HG03196 (cell line): ENCODE results near the gene RMI1.

ENCODE experiments used
- ATAC-seq: cut with Tn5 transposase; IDR thresholded peaks from one replicate; pipeline ENCODE4 v1.9.1; 2021; ENCODE audit not compliant: unreplicated experiment

The RMI1 gene

DNA sequence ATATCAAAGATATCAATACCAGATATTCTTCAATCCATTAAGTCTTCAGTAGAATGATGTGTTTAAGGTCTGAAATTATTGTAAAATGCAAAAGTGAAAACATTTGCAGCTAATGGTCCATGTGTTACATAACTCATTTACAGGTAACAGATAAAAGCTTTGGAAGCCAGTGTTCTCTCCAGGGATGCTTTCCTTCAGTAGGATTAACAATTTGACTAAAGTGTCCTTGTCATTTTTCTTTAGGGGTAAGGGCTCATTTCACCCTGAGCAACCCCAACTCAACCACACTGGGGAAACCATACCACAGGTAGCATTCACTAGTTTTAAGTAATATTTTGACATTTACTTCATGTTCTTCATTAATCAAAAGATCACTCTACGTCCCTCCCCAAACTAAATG lies 13.5 kb upstream of the RMI1 start:
- ATAC-seq = no peak

GRCh38 chr9:83969602-83970001 lies 11.0 kb upstream of the RMI1 start:
- no peak for ATAC-seq

DNA sequence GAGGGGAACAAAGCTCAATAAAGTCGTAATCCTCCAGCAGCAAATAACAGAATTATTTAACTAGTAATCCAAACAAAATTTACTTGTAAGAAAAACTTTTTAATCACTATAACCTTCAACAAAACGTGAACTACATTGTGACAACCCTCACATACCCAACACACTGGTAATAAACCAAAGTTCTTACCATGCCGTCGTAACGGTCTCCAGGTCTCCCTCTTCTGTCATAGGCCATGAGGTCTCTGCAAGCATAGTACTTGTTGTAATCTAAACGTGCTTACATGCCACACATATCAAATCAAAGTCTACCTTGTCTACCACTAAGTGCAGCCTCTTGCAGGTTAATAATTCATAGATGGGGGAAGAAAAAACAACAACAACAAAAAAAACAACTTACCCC lies 9.1 kb upstream of the RMI1 start:
- ATAC-seq = no peak

GRCh38 chr9:83972286-83972685 lies 8.3 kb upstream of the RMI1 start:
- ATAC-seq = no peak

DNA sequence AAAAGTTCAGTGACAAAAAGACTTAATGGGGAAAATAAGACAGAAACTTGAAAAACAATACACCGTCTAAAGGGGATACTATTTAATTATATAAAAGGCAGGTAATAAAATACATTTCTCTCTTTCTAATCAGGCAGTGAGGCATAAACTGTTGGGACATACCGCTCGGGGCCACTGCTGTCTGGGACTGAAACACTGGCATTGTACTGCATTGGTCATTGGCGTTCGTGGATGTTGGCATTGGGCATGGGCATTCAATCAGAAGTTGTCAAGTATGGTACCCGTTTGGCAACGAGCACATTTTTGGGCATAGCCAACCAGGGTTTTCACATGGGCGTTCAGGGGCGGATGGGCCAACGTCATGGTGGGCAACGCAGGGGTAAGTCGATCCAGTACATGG lies 5.3 kb upstream of the RMI1 start:
- ATAC-seq = no peak

GRCh38 chr9:83976372-83976771 lies 4.2 kb upstream of the RMI1 start:
- no peak for ATAC-seq

GRCh38 chr9:83977196-83977595 lies 3.4 kb upstream of the RMI1 start:
- ATAC-seq = no peak

DNA sequence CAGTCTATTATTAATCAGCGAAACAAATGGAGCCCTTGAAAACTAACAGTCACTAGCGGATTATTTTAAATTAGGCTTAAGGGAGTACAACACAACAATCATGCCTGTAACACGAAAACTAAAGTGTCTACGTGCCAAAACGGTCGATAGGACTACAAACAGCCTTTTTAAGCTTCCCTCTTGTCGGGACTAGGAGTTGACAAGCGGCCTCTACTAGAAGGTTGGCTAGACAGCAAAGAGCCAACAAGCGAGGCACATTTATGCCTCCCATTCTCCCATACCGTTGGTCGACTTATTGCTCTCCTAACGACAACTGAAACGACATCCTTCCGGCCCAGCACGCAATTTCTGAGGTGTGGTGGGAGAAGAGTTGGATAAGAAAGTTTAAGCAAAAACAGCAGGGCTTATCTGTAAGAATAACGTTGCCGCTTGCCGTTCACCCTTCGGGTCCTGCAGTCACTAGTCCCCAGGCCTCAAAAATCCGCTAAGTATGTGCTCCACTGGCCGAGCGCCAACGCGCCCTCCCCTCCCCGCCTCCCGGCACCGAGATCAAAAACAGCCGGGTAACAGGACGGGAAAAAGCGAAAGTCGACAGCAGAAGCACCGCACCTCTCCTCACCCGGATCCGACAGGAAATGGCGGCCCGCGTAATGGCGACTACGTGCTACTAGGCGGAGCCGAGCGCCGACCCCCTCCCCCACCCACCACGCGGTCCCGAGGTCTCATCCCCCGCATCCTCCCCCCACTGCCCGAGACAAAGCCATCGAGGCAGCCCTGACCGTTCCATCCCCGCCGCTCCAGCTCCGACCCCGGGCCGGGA lies 1.4 kb upstream of the RMI1 start:
- peak; percentile 24 for ATAC-seq

DNA sequence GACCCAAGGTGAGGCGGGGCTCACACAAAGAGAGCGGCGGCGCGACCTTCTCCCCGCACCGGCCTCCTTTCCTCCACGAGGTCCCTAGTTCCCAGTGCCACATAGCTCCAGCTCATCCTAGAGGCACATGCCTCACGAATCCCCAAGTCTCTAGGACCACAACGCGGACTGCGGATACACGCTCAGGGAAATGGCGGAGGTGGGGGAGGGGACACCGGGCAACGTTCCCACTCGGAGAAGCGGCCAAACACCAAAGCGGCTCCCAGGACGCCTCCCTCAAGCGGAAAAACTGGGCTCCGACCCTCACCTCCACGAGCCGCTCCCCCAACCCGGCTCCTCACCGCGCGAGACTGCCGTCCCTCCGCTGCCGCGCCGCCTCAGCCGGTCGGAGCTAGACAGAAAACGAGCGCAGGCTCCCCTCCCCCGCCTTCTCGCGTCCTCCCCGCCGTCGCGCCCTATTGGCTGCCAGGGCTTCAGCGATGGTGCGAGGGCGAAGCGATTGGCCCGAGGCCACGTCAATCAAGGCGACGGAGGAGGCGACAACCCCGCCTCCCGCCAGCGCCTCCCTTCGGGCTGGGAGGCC lies 702 bp upstream of the RMI1 start, which contains the start of gene HNRNPK:
Gene HNRNPK (minus strand): TSS at position 404 of the 583 bp plus-strand sequence. CDS start 1,963 bp downstream, outside the sequence.
- ATAC-seq = peak; percentile 84

GRCh38 chr9:83981126-83981871 lies 694 bp downstream of the RMI1 start:
- peak; percentile 16 for ATAC-seq

GRCh38 chr9:83986195-83986594 lies 5.6 kb downstream of the RMI1 start:
- no peak for ATAC-seq

- ATAC-seq = no peak
These were observed 6.3 kb downstream of the RMI1 start for GRCh38 chr9:83986765-83987401.

DNA sequence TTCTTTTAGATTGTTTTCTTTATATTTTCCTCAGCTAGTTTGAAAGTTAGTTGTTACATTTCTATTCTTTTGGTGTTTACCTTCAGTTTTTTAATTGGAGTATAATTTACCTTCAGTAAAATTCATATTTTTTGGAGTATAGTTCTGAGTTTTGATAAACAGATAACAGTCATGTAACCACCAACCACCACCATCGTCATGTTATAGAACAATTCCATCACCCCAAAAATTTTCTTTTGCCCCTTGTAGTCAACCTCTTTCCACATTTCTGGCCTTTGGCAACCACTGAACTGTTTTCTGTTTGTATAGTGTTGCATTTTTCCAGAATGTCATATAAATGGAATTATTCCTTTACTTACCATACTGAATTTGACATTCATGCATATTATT lies 6.8 kb downstream of the RMI1 start:
- ATAC-seq = no peak

GRCh38 chr9:83988411-83988810 lies 7.8 kb downstream of the RMI1 start:
- no peak for ATAC-seq

DNA sequence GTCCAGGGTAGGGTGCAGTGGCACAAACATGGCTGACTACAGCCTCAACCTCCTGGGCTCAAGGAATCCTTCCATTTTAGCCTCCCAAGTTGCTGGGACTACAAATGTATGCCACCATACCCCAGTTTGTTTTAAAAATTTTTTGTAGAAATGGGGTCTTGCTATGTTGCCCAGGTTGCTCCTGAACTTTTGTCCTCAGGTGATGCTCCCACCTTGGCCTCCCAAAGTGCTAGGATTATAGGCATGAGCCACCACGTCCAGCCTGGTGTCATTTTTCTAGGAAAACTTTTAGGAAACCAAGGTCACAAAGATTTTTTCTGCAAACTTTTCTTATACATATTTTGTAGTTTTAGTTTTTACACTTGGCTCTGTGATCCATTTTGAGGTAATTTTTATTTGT lies 10.8 kb downstream of the RMI1 start:
- no peak for ATAC-seq

DNA sequence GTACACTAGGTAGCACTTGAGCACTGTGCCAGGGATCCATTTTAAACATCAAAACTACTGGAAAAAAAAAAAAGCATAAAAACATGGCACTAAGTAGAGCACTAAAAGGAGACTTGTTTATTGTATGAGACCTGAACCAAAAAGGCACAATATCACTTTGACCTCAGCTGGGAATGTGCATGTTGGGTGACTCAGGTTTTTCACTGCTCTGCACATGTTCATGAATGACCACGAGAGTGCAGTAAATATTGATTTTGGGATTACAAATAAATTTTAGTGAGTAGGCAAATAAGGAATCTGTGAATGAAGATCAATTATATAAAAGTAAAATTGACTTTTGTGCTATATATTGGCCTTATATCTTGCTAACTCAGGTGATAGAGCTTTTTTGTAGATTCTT lies 11.8 kb downstream of the RMI1 start:
- ATAC-seq = no peak

DNA sequence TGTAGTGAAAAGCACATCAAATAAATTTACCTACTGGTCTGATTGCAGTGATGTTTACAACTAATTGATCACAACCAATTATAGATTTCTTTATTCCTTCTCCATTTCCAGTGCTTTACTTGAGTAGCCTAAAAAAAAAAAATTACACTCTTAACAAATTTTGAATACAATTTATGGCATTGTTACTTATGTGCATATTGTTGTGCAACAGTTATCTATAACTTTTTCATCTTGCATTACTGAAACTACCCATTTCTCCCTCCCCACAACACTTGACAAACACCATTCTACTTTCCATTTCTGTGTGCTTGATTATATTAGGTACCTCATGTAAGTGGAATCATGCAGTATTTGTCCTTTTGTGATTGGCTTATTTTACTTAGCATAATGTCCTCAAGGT lies 12.3 kb downstream of the RMI1 start:
- no peak for ATAC-seq

DNA sequence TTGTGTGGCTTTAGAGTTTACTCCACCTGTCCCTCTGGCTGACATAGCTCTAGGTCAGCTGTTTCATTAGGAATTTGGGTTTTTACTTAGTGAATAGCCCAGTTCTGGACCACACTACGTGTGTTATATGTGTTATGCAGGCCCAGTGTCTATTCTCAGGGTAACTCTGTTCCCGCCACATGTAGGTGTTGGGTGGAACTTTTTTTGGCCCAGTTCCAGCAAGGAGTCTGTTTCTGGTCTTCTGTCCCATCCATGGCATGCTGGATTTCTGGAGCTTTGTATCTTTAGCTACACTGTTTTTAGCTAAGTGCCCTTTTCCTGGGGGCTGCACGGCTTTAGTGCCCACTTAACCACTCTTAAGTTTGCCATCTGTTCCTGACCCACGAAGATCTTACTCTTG lies 15.5 kb downstream of the RMI1 start:
- ATAC-seq = no peak

- ATAC-seq = no peak
These were observed 18.7 kb downstream of the RMI1 start for GRCh38 chr9:83999141-83999918.

GRCh38 chr9:84000186-84000585 lies 19.6 kb downstream of the RMI1 start:
- ATAC-seq = no peak

GRCh38 chr9:84001621-84002020 lies 21.0 kb downstream of the RMI1 start:
- ATAC-seq = no peak
